HUES6 (cell line): Measurements from ENCODE around the gene WDR36.

ENCODE experiments used
- H3K27ac ChIP-seq: 2 replicates; pipeline ENCODE4 v1.7.0; 2013; ENCODE audit warnings: low read depth, mild to moderate bottlenecking, low read length, inconsistent platforms
- H3K27me3 ChIP-seq: 2 replicates; pipeline ENCODE4 v1.6.1; 2013; ENCODE audit warnings: low read length; ENCODE audit not compliant: control insufficient read depth, insufficient read depth
- H3K36me3 ChIP-seq: 2 replicates; pipeline ENCODE4 v1.6.1; 2013; ENCODE audit warnings: low read length; ENCODE audit not compliant: control insufficient read depth, insufficient read depth
- H3K4me1 ChIP-seq: 2 replicates; pipeline ENCODE4 v1.6.1; 2013; ENCODE audit warnings: low read length; ENCODE audit not compliant: control insufficient read depth, insufficient read depth
- H3K4me3 ChIP-seq: 2 replicates; pipeline ENCODE4 v1.5.1; 2013; ENCODE audit warnings: low read depth, low read length
- H3K9ac ChIP-seq: one replicate; pipeline ENCODE4 v1.6.1; 2013; ENCODE audit warnings: mild to moderate bottlenecking, low read length
- H3K9me3 ChIP-seq: 2 replicates; pipeline ENCODE4 v1.6.1; 2013; ENCODE audit warnings: low read depth, low read length; ENCODE audit not compliant: control insufficient read depth, insufficient read depth

WDR36 gene

DNA sequence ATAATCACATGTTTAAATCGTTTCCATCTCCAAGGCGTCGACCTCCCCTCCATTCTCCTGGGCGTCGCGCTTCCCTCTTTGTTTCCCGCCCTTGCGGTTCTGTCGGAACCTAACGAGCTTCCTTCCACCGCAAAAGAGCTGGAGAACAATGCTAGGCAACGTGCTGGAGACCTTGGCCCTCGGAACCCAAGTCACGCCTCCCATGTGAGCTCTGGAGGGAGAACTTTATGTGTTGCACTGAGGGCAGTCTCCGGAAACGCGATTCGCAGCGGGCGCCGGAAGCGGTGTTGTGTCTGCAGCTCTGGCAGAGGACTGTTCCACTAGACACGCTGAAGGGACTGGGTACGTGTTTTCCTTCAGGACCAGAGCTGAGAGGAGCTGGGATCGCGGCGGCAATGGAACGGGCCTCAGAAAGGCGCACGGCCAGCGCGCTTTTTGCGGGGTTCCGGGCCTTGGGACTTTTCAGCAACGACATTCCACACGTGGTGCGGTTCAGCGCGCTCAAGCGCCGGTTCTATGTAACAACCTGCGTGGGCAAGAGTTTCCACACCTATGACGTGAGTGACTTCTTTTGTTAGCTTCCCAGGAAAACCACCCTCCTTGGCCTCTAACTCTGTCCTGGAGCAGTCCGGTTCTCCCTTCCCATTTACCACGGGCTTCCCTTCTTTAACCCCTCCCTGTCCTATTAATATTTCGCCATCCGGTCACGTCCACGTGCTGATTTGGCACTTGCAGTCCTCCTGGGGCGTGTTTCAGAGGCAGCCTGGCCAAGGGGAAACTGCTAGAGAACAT lies at the start of gene WDR36:
Gene WDR36 (plus strand): TSS at position 287 of the 792 bp plus-strand sequence. CDS start 109 bp downstream, at position 396.
- peak within 1 kb of the TSS; percentile 29; the same call in 1 of the 2 replicates for H3K27ac ChIP-seq
- peaks cover 5% of the 10 kb centered on the region; the same call in 1 of the 2 replicates for H3K27me3 ChIP-seq
- H3K9ac ChIP-seq = peak within 1 kb of the TSS; percentile 91
- H3K9me3 ChIP-seq = peaks cover 7% of the 10 kb centered on the region; the same call in 1 of the 2 replicates
- H3K4me1 ChIP-seq = peaks cover 11% of the 10 kb centered on the region
- H3K4me3 ChIP-seq = peak within 1 kb of the TSS; percentile 84
- H3K36me3 ChIP-seq = peaks cover 22% of the 10 kb centered on the region

DNA sequence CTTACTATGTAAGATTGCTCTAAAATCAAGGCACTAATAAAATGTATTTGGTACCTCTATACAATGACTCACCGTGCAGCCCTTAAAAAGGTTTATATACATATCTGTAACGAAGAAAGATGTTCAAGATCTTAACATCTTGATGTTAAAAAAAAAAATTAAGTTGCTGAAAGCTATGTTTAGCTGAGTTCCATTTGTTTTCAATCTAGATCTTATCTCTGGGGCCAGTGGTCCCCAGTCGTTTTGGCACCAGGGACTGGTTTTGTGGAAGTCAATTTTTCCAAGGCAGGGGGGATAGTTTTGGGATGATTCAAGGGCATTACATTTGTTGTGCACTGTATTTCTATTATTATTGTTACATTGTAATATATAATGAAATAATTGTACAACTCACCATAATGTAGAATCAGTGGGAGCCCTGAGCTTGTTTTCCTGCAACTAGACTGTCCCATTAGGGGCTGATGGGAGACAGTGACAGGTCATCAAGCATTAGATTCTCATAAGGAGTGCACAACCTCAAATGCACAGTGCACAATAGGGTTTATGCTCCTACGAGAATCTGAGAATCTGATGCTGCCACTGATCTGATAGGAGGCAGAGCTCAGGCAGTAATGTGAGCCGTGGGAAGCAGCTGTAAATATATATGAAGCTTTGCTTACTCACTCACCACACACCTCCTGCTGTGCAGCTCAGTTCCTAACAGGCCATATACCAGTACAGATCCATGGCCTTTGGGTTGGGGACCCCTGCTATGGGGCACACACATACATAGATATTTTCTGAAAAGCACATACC lies 48.2 kb upstream of the WDR36 start:
- no peak overlapping the region for H3K9ac ChIP-seq

DNA sequence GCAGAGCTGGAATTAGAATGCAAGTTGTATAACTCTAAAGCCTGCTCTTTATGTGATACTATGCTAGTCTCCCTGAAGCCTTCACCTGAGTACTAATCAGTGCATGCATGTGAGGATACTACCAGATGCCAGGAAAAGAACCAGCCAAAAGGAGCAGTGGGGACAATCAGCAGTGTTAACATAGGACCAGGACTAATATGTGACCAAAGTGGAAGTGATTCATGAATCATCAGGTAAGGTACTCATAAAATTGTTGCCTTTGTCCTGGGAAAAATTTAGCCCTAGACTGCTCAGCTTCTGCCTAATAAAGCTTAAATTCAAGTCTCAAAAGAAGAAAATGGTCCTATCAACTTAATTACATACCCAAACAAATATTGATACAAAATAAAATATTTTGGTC lies 34.1 kb upstream of the WDR36 start:
- H3K9ac ChIP-seq = no peak overlapping the region
- no peaks in the 10 kb centered on the region for H3K4me1 ChIP-seq
- no peaks in the 10 kb centered on the region for H3K36me3 ChIP-seq
- H3K27me3 ChIP-seq = no peaks in the 10 kb centered on the region
- no peak overlapping the region for H3K27ac ChIP-seq
- no peaks in the 10 kb centered on the region for H3K9me3 ChIP-seq
- H3K4me3 ChIP-seq = no peak overlapping the region

More for the DNA sequence above, 48.2 kb upstream of the WDR36 start:
- peaks cover 6% of the 10 kb centered on the region; the same call in 1 of the 2 replicates for H3K4me1 ChIP-seq
- H3K27ac ChIP-seq = no peak overlapping the region
- H3K4me3 ChIP-seq = no peak overlapping the region
- H3K9me3 ChIP-seq = no peaks in the 10 kb centered on the region
- no peaks in the 10 kb centered on the region for H3K27me3 ChIP-seq
- no peaks in the 10 kb centered on the region for H3K36me3 ChIP-seq

DNA sequence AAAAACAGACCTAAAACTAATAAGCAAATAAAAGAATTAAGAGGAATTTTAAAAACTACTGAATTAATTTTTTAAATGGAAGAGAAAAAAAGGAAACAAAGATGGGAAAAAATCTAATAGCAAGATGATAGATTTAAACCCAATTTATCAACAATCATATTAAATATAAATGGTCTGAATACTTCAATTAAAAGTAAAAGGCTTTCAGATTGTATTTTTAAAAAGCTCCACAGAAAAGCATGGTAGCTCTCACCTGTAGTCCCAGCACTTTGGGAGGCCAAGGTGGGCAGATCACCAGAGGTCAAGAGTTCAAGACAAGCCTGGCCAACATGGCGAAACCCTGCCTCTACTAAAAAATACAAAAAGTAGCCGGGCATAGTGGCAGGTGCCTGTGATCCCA lies 32.0 kb upstream of the WDR36 start:
- H3K9ac ChIP-seq = no peak overlapping the region
- H3K27ac ChIP-seq = no peak overlapping the region
- no peaks in the 10 kb centered on the region for H3K27me3 ChIP-seq
- H3K36me3 ChIP-seq = no peaks in the 10 kb centered on the region
- H3K4me1 ChIP-seq = no peaks in the 10 kb centered on the region
- no peaks in the 10 kb centered on the region for H3K9me3 ChIP-seq
- no peak overlapping the region for H3K4me3 ChIP-seq

DNA sequence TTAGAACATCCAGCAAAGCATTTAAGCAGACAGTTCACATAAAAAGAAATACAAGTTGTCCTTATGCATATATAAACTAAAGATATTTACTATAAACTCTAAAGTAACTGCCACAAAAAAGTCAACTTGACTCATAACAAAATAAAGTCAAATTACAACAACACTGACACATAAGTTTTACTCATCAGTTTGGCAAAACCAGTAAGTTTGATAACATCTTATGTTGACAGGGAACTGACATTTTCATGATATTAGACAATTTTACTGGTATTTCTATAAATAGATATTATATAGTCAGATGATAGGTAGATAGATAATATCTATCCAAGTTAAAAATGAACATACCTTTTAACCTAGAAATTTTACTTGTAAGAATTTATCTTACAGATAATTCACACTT lies 30.5 kb upstream of the WDR36 start:
- no peaks in the 10 kb centered on the region for H3K4me1 ChIP-seq
- no peak overlapping the region for H3K4me3 ChIP-seq
- H3K27ac ChIP-seq = no peak overlapping the region
- no peaks in the 10 kb centered on the region for H3K9me3 ChIP-seq
- no peaks in the 10 kb centered on the region for H3K36me3 ChIP-seq
- H3K27me3 ChIP-seq = no peaks in the 10 kb centered on the region
- no peak overlapping the region for H3K9ac ChIP-seq

DNA sequence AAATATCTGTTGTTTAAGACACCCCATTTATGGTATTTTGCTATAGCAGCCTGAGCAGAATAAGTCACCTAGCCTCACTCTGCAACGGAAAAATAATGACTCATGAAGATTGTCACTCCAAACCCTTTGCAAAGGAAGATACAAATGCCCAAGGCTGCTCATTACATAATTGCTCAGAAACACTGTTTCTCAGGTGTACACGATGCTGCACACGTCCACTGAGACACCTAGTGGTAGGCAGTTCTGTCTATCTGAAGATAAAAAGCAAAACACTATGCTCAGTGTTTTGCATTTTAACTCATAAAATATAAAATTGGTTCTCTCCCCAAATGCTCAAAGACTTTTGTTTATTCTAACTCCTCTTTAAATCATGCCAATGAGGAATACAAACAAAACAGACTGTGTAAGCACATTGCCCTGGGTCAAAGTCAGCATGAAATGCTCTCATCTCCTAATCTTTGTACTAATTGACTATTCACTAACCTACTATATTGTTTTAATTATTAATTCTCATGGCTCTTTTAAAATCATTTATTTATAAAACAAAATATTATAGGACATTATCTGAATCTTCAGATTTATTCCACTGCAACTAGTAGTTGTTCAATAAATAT lies 28.3 kb upstream of the WDR36 start:
- Histone ChIP-seq H3K4me1 (no peaks in the 10 kb centered on the region), H3K27me3 (peaks cover 20% of the 10 kb centered on the region), H3K4me3 (no peak overlapping the region), H3K36me3 (no peaks in the 10 kb centered on the region), H3K9me3 (no peaks in the 10 kb centered on the region), H3K9ac (no peak overlapping the region), H3K27ac (no peak overlapping the region)

DNA sequence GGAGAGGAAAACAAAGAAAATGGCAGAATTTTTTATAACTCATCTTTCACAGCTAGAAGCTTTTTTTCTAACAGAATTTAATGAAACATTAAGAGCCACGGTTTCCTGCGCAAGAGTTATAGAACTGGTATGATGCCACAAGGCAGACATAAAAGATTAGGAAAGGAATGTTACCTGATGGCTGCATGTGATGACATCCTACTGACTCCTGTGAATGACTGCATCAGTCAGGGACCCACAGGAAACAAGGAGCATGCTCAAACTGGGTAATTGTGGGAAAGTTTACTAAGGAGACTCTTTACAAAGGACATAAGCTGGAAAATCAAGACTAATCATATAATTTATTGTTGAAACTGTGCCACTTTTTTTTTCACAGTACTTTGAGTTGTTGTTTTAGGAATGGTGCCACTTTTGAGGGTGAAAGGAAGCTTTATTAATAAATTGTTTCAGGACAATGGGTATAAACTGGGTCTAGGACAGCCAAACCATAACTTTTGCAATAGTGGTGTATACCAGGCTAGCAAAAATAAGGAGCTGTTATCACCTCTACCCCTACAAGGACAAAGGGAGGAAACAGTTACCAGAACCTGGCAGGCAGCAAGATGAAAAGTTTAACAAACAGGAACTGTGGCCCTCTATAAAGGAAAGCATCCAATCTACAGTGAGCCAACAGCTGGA lies 25.7 kb upstream of the WDR36 start:
- Histone ChIP-seq H3K4me3 (no peak overlapping the region), H3K4me1 (peaks cover 6% of the 10 kb centered on the region; the same call in 1 of the 2 replicates), H3K9ac (no peak overlapping the region), H3K36me3 (no peaks in the 10 kb centered on the region), H3K27me3 (peaks cover 46% of the 10 kb centered on the region), H3K9me3 (no peaks in the 10 kb centered on the region), H3K27ac (no peak overlapping the region)

DNA sequence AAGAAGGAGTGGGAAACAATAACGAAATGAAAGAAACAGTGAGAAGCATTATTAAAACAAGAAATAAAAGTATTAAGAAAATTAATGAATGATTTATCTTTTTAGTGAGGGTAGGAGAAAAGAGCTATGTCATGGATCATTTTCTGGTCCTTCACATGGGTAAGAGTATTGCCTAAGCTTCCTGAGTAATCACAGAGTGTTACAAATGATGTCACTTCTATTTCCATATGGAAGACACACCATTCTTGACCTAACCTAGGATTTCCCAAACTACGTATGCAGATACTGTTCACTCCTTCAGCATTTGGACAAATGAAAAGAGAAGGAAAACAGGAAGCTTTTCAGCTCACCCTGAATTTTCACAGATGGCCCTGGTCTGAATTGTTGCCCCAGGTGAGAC lies 23.9 kb upstream of the WDR36 start:
- Histone ChIP-seq H3K9me3 (no peaks in the 10 kb centered on the region), H3K9ac (no peak overlapping the region), H3K36me3 (no peaks in the 10 kb centered on the region), H3K4me1 (peaks cover 6% of the 10 kb centered on the region; the same call in 1 of the 2 replicates), H3K27ac (no peak overlapping the region), H3K27me3 (peaks cover 64% of the 10 kb centered on the region), H3K4me3 (no peak overlapping the region)

DNA sequence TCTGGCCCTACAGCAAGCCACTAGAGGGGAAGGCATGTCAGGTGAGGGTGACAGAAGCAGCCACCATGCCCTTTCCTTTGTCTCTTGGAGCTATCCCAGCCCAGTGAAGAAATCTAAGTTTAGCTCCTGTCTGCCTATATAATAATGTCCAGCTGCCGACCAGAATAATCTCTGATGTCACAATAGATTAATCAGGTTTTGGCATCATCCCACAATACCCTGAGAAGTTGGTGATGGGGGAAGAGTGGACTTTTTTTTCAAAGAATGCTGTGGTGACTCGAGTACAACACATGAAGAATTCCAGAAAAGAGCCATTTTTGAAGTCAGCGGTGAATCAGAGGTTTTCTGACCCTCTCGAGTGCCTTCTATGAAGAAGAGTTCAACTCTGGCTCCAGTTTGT lies 22.3 kb upstream of the WDR36 start:
- peaks cover 76% of the 10 kb centered on the region for H3K27me3 ChIP-seq
- H3K36me3 ChIP-seq = no peaks in the 10 kb centered on the region
- H3K9ac ChIP-seq = no peak overlapping the region
- H3K4me3 ChIP-seq = peak overlapping the region; percentile 50
- no peak overlapping the region for H3K27ac ChIP-seq
- H3K4me1 ChIP-seq = peaks cover 10% of the 10 kb centered on the region; the same call in 1 of the 2 replicates
- no peaks in the 10 kb centered on the region for H3K9me3 ChIP-seq

DNA sequence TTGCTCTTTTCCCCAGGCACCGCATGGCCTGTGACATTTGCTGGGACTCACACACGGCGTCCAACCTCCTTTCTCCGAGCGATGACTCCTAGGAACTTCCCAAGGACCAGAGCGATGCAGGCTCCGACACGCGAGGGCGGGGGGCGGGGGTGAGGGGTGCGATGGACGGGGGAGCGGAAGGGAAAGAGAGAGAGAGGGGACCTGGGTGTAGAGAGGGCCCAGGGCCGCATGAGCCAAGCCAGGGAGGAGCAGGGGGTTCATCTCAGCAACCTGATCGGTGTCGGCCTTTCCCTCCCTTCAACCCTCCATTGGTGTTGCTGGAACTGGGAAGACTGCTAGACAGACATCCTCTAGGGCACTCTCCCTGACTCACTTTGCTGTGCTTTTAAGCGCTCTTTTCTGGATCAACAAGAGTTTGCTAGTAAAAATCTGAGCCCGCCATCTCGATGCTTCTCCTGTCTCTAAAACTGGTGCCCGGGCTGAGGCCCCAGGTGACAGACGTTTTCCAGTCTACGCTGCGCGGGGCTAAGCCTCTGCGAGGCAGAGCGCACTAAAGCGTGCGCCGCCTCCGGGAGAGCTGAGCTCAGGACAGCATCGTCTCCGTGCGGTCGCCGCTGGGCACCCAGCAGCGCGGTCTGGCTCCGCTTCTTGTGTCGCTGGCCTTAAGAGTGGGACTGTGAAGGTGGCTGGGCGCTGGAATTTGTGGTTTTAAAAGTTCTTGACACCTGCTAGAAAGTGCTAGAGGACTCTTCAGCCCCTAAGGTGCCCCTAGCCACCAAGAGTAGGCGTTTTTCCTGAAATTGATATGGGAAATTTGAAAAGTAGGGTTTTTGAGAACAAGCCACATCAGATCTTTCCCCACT lies 21.6 kb upstream of the WDR36 start:
- Histone ChIP-seq H3K36me3 (no peaks in the 10 kb centered on the region), H3K27me3 (peaks cover 76% of the 10 kb centered on the region), H3K9me3 (no peaks in the 10 kb centered on the region), H3K27ac (no peak overlapping the region), H3K4me3 (peak overlapping the region; percentile 50), H3K4me1 (peaks cover 10% of the 10 kb centered on the region; the same call in 1 of the 2 replicates), H3K9ac (no peak overlapping the region)
